GM18498 (cell line): Measurements from ENCODE around the gene SYNDIG1.
"Not testable (repeated sequence)": the region's sequence is repeated elsewhere in the genome, so short reads cannot be mapped to it uniquely, and the experiment has no call there.

Source experiments
- ATAC-seq: cut with Tn5 transposase; IDR thresholded peaks from one replicate; pipeline ENCODE4 v1.9.1; 2021; ENCODE audit warnings: mild to moderate bottlenecking, moderate library complexity; ENCODE audit not compliant: unreplicated experiment

The SYNDIG1 gene

GRCh38 chr20:24605937-24606455 lies 136.6 kb downstream of the SYNDIG1 start:
- ATAC-seq = no peak

- no peak for ATAC-seq
Observed at GRCh38 chr20:24607402-24607801, 138.0 kb downstream of the SYNDIG1 start.

- ATAC-seq = peak; percentile 49
Observed at GRCh38 chr20:24608926-24609667, 139.7 kb downstream of the SYNDIG1 start.

GRCh38 chr20:24609757-24610156 lies 140.3 kb downstream of the SYNDIG1 start:
- no peak for ATAC-seq

GRCh38 chr20:24610341-24611115 lies 141.1 kb downstream of the SYNDIG1 start:
- ATAC-seq = no peak

- no peak for ATAC-seq
Observed at GRCh38 chr20:24611360-24612140, 142.1 kb downstream of the SYNDIG1 start.

GRCh38 chr20:24612799-24613775 lies 143.7 kb downstream of the SYNDIG1 start:
- no peak for ATAC-seq

- no peak for ATAC-seq
Observed at GRCh38 chr20:24614341-24614740, 144.9 kb downstream of the SYNDIG1 start.

- no peak for ATAC-seq
Observed at GRCh38 chr20:24615353-24615752, 145.9 kb downstream of the SYNDIG1 start.

- no peak for ATAC-seq
Observed at GRCh38 chr20:24616258-24617079, 147.0 kb downstream of the SYNDIG1 start.

- ATAC-seq = no peak
Observed at GRCh38 chr20:24617080-24617432, 147.6 kb downstream of the SYNDIG1 start.

- no peak for ATAC-seq
Observed at GRCh38 chr20:24617757-24618450, 148.5 kb downstream of the SYNDIG1 start.

GRCh38 chr20:24618739-24619138 lies 149.3 kb downstream of the SYNDIG1 start:
- ATAC-seq = no peak

- ATAC-seq = peak; percentile 72
Observed at GRCh38 chr20:24619212-24619611, 149.8 kb downstream of the SYNDIG1 start.

- no peak for ATAC-seq
Observed at GRCh38 chr20:24620937-24621519, 151.6 kb downstream of the SYNDIG1 start.

GRCh38 chr20:24622856-24623255 lies 153.4 kb downstream of the SYNDIG1 start:
- no peak for ATAC-seq

GRCh38 chr20:24626141-24626540 lies 156.7 kb downstream of the SYNDIG1 start:
- not testable (repeated sequence) for ATAC-seq

GRCh38 chr20:24627291-24627690 lies 157.9 kb downstream of the SYNDIG1 start:
- no peak for ATAC-seq
